Measurements from ENCODE around the gene GOLIM4. TPM values are rescaled to one million over a fixed set of nuclear protein-coding genes. Genes with fewer than 3 reads are reported as not detected.
"Not testable (repeated sequence)": the region's sequence is repeated elsewhere in the genome, so short reads cannot be mapped to it uniquely, and the experiment has no call there.

The GOLIM4 gene
- total RNA-seq, 1 donor from 2014 or later: 56.2 TPM

DNA sequence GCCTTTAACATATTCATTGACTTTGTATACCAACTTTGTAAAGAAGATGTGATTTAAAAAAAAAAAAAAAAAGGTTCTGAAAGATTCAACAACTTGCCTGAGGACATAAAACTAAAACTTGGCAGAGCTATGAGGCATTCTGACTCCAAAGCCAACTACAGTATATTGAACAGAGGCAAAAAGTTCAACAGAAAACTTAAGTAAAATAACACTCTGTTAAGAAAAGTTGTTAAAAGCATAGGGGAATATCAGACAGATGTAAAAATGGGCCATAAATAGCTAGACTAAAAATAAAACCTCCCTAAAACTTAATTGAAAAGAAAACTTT lies 23.4 kb downstream of the GOLIM4 start:
- no peak for DNase-seq

DNA sequence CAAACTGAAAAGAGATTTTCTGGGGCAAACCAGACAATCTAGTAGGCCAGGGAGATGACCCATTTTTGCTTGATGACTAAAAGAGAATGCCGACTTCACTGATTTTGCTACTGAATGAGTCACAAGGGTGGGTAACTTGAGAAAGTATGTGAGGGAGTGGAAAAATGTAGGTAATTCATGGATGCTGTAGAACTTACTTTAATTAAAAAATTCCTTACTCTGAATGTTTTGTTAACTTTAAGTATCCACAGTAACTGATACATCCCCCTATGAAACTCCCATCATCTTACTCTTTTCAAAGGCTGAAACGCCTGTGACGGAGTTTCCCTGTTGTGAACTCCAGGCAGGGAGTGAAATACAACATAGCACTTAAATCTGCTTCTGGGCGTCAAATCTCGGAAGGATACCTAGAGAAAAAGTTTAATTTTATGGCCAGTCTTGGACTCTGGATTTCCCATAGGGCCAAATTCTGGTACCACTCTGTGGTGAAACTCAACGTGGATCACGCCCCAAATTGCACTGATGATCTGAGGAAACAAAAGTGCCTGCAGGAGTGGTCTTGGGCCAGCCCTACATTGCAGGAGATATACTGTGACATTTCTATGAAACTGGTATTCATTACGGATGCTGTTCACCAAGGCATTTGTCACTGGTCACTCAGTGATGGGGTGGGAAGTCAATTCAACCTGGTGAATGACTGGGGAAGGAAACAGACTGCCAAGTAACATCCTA lies 24.0 kb downstream of the GOLIM4 start:
- DNase-seq: no peak

DNA sequence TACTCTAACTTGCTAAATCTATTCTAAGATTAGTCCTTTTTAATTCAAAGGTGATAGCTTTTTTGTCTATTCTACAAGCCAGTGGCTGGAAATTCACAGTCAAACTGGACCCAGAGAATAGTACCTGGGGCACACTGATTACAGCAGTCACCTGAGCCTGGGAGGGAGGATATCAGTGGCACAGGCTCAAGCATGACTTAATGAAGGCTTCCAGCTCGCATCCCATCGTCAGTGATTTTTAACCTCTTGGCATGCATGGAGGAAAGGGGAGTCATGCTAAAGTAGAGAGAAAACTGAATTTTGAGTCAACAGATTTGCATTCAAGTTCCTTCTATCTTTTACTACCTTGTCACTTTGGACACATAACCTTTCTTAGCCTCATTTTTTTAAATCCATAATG lies 24.8 kb downstream of the GOLIM4 start:
- DNase-seq: no peak

DNA sequence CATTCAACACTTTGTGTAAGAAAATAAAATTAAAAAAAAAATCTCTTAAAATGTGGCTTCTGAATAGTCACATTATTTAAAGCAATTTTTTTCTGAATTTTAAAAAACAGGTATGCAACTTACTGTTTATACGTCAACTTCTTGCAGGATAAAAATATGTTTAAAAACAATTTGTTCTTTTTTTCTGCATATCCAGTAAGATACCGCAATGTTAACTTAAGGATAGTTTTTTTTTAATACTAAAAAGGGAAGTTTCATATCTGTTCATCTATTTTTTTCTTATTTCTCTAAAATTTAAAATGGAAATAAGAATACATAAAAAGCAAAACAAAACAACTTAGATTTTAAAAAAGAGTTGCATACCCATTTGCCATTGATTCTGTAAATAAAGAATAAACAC lies 27.4 kb downstream of the GOLIM4 start:
- DNase-seq: no peak

DNA sequence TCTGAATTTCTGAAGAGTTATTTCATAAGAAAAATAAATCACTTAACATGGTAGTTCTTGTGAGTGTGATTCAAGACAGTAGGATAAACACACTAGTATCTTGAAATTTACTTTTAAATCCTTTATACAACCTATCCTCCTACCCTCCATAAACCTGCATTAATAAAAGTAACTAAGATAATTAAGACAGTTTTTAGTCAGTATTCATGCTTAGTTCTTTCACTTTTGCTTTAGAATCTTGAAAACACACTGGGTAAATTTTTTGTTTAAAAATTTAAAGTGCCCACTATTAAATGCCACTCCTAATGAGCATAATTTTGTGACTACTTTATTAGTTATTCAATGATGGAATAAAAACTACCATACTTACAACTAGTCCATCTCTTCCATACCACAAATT lies 28.8 kb downstream of the GOLIM4 start:
- no peak for DNase-seq

DNA sequence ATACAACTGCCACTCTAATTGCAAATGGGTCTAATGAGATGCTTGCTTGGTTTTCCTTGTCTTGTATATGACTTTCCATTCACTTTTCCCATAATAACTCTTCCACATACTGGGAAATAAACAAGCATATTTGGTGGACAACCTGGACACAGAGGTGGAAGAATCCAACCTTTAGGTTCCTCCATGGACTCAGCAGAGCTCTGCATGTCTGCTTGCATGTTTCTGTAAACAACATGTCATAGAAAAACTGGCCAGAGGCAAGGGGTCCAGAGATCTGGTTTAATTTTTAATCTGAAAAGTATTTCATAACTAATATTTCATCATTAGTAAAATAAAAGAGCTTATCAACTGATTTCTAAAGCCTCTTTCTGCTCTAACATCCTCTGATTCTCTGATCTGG lies 30.2 kb downstream of the GOLIM4 start:
- DNase-seq: no peak

DNA sequence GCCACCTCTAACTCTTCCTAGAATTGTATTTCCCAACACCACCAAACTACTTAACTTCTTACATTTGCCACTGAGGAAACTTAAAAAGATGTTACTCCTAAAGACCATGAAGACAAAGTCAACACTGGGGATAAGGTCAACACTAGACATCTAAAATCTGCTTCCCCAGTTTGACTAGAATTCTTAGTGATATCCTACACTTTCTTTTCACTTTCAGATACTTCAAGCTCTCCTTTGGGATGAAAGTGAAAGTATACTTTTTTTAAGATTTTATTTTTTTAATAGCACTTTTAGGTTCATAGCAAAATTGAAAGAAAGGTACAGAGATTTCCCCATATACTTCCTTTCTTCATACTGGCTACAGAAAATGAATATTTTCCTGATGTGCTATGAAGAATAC lies 32.6 kb downstream of the GOLIM4 start:
- DNase-seq: no peak

DNA sequence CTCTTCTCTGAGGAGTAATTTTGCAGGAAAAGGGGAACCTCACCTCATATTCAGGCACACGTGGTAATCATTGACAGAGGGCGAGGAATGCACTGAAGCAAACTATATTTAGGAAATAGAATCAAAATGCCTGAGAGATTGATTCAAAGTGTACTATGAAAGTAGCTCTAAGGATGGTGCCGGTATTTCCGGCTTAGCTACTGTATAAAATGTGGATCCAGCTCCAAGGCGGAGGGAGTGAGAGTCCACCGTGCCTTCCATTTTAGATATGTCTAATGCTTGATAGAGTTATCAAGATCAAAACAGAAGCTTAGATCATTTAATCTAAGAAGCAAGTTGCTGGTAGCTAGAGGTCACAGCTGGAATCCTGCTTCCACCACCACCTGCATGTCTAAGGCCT lies 33.0 kb downstream of the GOLIM4 start:
- no peak for DNase-seq

DNA sequence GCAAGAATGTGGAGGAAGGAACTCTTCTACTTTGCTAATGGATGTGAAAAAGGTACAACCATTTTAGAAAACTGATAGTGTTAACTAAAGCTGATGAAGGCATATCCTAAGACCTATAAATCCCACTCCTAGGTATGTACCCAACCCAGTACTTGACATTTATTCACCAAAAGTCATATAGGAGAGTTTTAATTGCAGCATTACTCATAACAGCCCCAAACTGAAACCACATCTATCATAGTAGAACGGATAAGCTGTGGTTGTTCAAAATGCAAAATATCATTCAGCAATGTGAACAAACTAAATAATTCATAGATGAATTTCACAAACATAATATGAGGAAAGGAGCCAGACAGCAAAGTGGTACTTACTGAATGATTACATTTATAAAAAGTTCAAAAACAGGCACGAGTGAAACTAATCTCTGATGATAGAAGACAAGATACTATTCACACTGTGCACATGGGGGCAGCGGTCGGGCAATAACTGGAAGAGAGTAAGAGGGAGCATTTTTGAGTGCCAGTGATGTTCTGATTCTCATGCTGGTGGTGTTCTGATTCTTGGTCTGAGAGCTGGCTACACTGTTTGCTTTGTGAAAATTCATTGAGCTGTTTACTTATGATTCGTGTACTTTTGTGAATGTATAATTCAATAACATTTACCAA lies 34.3 kb downstream of the GOLIM4 start:
- DNase-seq: no peak

DNA sequence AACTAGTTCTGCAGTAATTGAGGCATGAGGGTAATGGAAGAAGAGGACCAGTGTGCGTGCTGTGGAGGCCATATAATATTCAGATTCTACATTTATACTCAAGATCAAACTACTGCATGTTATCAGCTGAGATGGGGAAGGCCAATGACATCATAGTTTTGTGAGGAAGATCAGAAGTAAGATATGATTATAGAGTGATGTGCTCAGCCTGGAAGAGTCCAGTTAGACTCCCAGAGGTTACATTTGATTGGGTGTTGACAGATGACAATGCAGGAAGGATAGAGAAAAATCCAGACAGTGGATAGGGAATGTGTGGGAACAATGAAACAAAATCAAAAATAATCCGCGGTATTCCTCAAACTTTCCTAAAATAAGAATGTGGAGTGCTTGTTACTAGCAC lies 35.4 kb downstream of the GOLIM4 start:
- no peak for DNase-seq

DNA sequence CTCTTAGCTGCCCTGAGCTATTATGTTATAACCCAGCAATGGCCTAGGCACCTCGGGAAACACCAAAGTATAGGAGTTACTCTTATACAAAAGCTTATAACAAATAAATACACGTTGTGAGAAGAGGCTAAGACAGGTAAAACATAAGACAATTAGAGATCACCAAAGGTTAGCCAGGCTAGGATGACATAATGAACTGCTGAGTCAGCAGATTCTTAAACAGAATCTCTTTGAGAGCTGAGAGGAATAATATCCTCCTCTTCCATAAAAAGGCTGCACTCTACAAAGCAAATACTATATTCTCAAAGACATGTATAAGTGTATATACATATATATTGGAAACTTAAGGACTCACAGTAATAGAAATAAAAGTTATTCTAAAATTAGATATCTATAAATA lies 37.2 kb downstream of the GOLIM4 start:
- DNase-seq: no peak

DNA sequence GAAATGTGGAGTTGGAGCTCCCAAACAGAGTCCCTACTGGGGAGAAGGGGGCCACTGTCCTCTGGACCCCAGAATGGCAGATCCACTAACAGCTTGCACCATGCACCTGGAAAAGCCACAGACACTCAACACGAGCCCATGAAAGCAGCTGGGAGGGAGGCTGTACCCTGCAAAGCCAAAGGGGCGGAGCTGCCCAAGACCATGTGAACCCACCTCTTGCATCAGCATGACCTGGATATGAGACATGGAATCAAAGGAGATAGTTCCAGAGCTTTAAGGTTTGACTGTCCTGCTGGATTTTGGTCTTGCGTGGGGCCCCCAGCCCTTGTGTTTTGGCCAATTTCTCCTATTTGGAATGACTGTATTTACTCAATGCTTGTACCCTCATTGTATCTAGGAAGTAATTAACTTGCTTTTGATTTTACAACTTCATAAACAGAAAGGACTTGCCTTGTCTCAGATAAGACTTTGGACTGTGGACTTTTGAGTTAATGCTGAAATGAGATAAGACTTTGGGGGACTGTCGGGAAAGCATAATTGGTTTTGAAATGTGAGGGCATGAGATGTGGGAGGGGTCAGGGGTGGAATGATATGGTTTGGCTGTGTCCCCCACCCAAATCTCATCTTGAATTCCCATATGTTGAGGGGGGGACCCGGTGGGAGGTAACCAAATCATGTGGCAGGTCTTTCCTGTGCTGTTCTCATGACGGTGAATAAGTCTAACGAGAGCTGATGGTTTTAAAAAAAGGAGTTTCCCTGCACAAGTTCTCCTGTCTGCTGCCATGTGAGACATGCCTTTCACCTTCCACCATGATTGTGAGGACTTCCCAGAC lies 39.1 kb downstream of the GOLIM4 start:
- DNase-seq: not testable (repeated sequence)

DNA sequence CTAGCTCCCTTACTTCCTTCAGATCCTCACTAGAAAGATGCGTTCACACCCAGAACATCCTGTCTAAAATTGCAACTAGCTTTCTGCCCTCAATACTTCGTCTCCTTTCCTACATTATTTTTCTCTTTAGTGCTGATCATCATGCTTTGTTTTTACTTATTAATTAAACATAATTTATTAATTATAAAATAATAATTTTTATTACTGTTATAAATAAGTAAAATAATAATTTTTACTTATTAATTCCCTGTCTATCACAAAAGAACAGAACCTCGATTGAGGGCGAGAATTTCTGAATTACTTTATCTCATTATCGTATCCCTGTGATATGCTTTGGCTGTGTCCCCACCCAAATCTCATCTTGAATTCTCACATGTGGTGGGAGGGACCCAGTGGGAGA lies 41.3 kb downstream of the GOLIM4 start:
- no peak for DNase-seq

DNA sequence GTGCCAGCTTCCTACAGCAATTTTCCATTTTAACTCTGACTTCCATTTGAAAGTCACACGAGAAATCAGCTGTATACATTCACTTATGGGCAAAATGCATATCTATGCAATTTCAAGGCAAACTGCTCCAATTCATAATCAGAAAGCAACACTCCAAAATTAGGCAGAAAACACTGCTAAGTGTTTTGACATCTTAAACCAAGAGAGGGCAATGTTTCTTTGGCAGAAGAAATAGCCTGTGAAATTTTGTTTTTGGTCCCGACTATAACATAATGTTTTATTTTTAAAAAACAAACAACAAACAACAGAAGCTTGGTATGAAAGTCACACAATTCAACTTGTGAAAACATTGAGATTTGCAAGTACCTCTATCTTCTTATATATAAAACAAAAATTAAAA lies 42.6 kb downstream of the GOLIM4 start:
- DNase-seq: no peak

DNA sequence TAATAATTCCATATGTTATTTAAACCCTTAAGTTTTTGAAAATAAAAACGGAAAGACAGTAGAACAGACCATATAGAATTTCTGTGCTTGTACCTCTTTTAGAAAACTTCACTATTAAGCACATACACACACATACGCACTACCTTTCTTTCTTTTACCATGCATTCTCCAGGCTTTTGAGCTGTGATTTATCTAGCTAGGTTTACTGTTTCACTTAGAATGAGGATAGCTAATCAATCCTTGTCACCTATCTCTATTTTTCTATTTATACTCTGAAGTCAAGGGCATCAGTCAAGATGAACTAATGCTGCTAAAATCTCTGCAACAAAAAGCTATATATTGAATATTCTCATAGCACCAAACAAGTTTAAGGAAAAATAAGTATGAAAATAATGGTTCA lies 43.2 kb downstream of the GOLIM4 start:
- DNase-seq: no peak

DNA sequence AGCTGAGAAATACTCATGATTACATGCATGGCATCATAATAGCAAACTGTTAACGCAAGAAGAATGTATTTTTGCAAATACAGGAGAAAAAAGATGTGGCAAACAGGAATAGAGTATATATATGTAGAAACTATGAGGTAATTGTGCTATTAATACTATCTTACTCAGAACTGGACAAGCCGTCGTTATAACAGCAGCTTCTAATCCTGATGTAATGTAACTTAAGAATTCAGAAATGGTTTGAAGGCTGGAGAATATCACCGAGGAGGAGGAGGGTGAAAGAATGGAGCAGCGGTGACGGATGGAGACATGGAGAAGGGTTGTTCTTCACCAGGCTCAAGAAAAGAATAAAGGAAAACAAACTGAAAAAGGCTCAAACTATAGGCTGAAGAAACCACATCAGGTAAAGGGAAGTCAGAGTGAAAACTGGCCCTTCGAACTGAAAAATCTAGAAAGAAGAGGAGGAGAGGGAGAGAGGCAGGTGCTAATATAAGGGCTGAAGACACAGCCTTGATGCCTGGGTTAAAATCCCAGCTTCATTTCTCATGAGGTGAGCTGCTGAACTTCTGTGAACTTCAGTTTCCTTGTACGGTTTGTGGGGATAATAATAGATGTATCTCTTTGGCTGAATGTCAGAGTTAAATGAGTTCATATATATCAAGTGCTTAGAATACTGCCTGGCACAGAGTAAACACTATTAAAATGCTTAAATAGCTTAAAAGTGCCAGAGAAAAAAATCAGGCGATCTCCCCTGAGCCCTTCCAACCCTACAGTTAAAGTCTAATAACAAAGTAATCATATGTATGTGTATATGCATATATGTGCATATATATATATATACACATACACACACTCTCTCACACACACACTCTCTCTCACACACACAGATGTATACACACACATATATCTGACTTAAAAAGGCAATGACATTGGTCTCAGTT lies 43.9 kb downstream of the GOLIM4 start:
- DNase-seq: peak; percentile 27

DNA sequence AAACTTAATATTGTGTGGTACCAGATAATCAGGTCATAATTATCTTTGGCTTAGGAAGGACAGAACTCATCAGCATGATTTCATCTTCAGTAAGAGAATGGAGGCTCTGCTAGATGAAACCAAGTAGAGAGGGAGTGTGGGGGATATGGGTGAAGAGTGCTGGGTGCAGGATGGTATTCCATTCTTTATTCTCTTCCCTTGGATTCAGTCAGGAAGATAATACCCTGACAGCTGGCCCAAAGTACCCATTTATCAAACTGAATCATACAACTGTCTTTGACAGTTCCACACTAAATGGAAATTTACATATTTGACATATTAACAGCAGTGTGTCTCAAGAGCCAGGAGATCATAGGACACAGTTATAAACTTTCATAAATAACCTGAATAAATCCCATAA lies 44.7 kb downstream of the GOLIM4 start:
- DNase-seq: no peak

DNA sequence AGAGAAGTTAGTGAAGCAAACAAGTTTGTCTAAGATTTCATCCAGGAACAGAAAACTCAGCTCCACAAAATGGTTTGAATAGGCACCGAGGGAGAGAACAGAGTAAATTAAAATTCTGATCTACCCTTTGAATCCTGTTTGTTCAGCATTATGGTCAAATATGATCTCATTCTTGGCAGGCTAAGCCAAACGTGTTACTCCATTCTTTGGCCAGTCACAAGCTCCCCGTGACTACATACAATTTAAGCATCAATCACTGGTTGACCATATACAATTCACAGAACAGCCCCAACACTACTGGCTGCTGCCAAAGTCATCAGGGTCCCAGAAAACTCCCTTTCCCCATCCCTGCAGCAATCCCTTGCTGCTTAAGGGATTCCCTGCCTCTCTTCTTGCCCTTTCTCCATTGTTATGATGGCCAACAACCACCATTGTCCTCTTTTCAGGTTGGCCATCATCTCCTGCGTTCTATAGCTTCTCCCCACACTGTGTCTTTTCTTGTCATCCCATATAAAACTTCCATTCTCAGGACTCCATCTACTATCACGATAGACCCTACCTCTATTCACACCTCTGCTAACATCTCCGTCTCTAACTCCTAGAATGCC lies 46.3 kb downstream of the GOLIM4 start:
- DNase-seq: peak; percentile 16

DNA sequence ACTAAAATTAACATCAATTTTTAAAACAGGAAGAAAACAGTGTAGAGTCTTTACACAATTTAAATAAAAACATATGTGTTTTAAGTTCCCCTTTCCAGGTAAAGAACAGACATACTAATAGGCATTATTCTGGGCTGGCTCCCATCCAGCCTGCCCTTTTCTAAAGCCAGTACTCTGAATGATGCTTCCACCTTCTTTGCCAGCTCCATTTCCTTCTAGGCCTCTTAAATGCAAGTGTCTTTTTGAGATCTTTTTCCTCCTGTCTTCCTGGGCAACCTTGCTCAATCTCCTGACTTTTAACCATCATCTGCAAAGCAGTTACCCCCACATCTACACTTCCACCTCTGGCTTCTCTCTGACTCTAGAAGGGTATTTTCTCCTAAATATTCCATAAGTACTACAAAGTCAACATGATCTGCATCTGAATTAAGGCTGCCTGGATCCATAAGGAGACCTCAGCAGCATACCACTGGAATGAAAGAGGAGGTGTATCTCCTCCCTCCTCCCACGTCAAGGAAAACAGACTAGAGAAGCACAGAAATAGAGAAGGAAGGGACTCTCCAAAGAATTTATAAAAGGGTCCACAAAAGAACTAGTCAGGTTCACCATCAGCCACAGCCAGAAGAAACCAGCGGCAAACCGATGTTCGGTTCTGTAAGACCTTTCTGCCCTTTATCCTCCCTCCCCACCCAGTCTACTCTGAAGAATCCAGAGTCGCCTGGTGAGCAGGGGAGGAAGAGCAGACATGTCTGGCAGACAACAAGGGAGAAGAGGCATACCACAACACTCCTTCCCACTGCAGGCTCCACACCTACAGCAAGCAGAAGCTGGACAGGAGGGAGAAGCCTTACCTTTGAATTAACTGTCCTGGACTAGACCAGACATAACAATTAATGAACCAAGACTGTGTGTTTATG lies 47.1 kb downstream of the GOLIM4 start:
- no peak for DNase-seq

DNA sequence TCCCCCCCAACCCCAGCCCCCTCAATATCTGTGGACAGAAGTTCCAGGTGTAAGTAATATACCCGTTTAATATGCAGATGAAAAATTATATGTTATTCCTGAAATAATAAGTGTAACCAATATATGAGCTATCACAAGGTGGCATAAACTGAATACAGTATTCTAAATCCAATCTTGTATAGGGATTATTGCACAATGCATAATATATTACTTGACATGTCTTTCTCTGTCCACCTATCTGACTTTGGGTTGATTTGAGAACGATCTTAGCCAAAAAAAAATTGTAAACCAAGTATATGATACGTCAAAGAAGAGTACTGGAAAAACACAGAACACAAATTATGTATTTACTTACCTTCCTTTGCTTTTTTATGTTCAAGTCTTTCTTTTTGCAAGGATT lies 47.8 kb downstream of the GOLIM4 start:
- no peak for DNase-seq

Measured in tongue (tissue), 2 donors.